ENCODE results near the gene NPHP4. TPM values are rescaled to one million over a fixed set of nuclear protein-coding genes. Genes with fewer than 3 reads are reported as not detected.

Gene NPHP4
- total and polyA plus RNA-seq, 9 of the 15 experiments (the other 6 are each of a cell fraction or from before 2014, with no cell fraction given) = 0.52 to 26.2 (median 6.7) TPM

DNA sequence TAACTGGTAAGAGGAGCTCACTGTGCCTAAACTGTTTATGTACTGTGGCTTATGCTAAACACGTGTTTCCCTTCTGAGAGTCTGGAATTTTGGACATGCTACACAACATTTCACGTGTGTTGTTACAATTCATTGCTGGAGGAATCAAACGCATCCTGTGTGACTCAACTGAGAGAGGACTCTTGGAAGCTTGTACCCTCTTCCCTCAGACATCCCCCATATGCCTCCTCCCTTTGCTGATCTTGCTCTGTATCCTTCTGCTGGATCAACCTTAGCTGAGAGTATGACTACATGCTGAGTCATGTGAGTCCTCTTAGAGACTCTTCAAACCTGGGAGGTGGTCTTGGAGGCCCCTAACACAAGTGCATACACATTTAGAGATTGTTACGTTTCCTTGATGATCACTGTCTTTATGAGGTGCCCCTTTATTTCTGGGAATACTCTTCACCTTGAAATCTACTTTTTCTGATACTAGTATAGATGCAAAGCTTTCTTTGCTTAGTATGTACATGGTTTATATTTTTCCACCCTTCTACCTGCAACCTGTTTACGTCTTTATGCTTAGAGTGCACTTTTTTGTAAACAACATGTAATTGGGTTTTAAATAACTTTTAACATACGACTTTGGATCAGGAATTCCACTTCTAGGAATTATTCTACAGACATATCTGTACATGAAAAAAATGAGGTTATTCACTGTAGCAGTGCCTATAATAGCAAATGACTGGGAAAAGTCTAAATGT, 8.7 kb downstream of the NPHP4 start (continued):
- TF ChIP-seq FOXM1 (IDR thresholded peaks at IDR 0.05; ENCODE audit: low read depth) (no peak), FOXM1 (CRISPR knock-in tag; IDR thresholded peaks at IDR 0.05; ENCODE audit: low read depth) (no peak), MEF2D (tag; conservative IDR thresholded peaks at IDR 0.05; ENCODE audit: low read depth) (no peak), ZBTB2 (IDR thresholded peaks at IDR 0.05) (no peak), ZFX (CRISPR knock-in tag; IDR thresholded peaks at IDR 0.05) (no peak), FOS (IDR thresholded peaks at IDR 0.05; ENCODE audit: extremely low read depth, insufficient read length) (peak; percentile 10), ZNF140 (CRISPR knock-in tag; IDR thresholded peaks at IDR 0.05) (no peak), RFX7 (CRISPR knock-in tag; IDR thresholded peaks at IDR 0.05) (no peak), CHAMP1 (IDR thresholded peaks at IDR 0.05) (no peak), FOXK2 (conservative IDR thresholded peaks at IDR 0.05 in 1 of 2, IDR thresholded peaks at IDR 0.05 in 1 of 2; ENCODE audit: low read depth in 2 of 2) (no peak), CCNT2 (IDR thresholded peaks at IDR 0.05; ENCODE audit: borderline replicate concordance, extremely low read depth, insufficient read length, low read depth, low read length) (no peak), RBM25 (IDR thresholded peaks at IDR 0.05; ENCODE audit: low read depth, low read length, severe bottlenecking) (no peak), MCM2 (IDR thresholded peaks at IDR 0.05; ENCODE audit: low read depth) (no peak), KDM5B (IDR thresholded peaks at IDR 0.05; ENCODE audit: insufficient replicate concordance, low read depth, low read length) (no peak), JUN (IDR thresholded peaks at IDR 0.05; ENCODE audit: borderline replicate concordance, low read depth, low read length) (peak; percentile 36; the same call in 1 of the 2 replicates), JUN (CRISPR knock-in tag; IDR thresholded peaks at IDR 0.05; ENCODE audit: borderline replicate concordance) (no peak)
- TF ChIP-seq, protein P1, sequence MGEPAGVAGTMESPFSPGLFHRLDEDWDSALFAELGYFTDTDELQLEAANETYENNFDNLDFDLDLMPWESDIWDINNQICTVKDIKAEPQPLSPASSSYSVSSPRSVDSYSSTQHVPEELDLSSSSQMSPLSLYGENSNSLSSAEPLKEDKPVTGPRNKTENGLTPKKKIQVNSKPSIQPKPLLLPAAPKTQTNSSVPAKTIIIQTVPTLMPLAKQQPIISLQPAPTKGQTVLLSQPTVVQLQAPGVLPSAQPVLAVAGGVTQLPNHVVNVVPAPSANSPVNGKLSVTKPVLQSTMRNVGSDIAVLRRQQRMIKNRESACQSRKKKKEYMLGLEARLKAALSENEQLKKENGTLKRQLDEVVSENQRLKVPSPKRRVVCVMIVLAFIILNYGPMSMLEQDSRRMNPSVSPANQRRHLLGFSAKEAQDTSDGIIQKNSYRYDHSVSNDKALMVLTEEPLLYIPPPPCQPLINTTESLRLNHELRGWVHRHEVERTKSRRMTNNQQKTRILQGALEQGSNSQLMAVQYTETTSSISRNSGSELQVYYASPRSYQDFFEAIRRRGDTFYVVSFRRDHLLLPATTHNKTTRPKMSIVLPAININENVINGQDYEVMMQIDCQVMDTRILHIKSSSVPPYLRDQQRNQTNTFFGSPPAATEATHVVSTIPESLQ (CRISPR knock-in tag; IDR thresholded peaks at IDR 0.05) = no peak
- TF ChIP-seq, protein P2, sequence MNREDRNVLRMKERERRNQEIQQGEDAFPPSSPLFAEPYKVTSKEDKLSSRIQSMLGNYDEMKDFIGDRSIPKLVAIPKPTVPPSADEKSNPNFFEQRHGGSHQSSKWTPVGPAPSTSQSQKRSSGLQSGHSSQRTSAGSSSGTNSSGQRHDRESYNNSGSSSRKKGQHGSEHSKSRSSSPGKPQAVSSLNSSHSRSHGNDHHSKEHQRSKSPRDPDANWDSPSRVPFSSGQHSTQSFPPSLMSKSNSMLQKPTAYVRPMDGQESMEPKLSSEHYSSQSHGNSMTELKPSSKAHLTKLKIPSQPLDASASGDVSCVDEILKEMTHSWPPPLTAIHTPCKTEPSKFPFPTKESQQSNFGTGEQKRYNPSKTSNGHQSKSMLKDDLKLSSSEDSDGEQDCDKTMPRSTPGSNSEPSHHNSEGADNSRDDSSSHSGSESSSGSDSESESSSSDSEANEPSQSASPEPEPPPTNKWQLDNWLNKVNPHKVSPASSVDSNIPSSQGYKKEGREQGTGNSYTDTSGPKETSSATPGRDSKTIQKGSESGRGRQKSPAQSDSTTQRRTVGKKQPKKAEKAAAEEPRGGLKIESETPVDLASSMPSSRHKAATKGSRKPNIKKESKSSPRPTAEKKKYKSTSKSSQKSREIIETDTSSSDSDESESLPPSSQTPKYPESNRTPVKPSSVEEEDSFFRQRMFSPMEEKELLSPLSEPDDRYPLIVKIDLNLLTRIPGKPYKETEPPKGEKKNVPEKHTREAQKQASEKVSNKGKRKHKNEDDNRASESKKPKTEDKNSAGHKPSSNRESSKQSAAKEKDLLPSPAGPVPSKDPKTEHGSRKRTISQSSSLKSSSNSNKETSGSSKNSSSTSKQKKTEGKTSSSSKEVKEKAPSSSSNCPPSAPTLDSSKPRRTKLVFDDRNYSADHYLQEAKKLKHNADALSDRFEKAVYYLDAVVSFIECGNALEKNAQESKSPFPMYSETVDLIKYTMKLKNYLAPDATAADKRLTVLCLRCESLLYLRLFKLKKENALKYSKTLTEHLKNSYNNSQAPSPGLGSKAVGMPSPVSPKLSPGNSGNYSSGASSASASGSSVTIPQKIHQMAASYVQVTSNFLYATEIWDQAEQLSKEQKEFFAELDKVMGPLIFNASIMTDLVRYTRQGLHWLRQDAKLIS (CRISPR knock-in tag; IDR thresholded peaks at IDR 0.05) = no peak
